Mesenchymal stem cell (in vitro differentiated cells and primary cell): ENCODE results near the gene KCTD20.

Source experiments
- DNase-seq: peaks from one replicate; pipeline ENCODE4 v3.0.0-alpha.2; 2013
- H2AFZ ChIP-seq: one replicate; pipeline ENCODE4 v1.6.1; 2013; ENCODE audit warnings: low read depth, mild to moderate bottlenecking, control low read depth, inconsistent platforms, low read length, moderate library complexity
- H2AK5ac ChIP-seq: 2 replicates; pipeline ENCODE4 v1.6.1; 2013; ENCODE audit warnings: low read length, moderate library complexity, mild to moderate bottlenecking, inconsistent platforms; ENCODE audit not compliant: severe bottlenecking
- H2BK120ac ChIP-seq: one replicate; pipeline ENCODE4 v1.6.1; 2013; ENCODE audit warnings: low read depth, mild to moderate bottlenecking, inconsistent platforms, low read length, moderate library complexity
- H2BK12ac ChIP-seq, 2 experiments: one replicate each; pipeline ENCODE4 v1.6.1; 2013; ENCODE audit warnings: inconsistent platforms in 2 of 2, low read length in 2 of 2, mild to moderate bottlenecking in 2 of 2, moderate library complexity in 2 of 2, control low read depth in 1 of 2
- H2BK15ac ChIP-seq: one replicate; pipeline ENCODE4 v1.6.1; 2013; ENCODE audit warnings: mild to moderate bottlenecking, low read depth, inconsistent platforms; ENCODE audit not compliant: poor library complexity, severe bottlenecking
- H2BK5ac ChIP-seq: 2 replicates; pipeline ENCODE4 v1.6.1; 2013; ENCODE audit warnings: low read depth, mild to moderate bottlenecking, low read length, control low read depth, inconsistent platforms; ENCODE audit not compliant: poor library complexity, severe bottlenecking
- H3K14ac ChIP-seq, 2 experiments: one replicate each; pipeline ENCODE4 v1.6.1; 2013; ENCODE audit warnings: inconsistent platforms in 2 of 2, low read length in 2 of 2, control low read depth in 1 of 2, mild to moderate bottlenecking in 1 of 2, moderate library complexity in 1 of 2
- H3K18ac ChIP-seq, 2 experiments: one replicate each; pipeline ENCODE4 v1.6.1; 2013; ENCODE audit warnings: inconsistent platforms in 2 of 2, low read length in 2 of 2, control low read depth in 1 of 2, low read depth in 1 of 2, mild to moderate bottlenecking in 1 of 2
- H3K23ac ChIP-seq, 2 experiments: one replicate each; pipeline ENCODE4 v1.6.1; 2013; ENCODE audit warnings: inconsistent platforms in 2 of 2, low read length in 2 of 2, mild to moderate bottlenecking in 2 of 2, moderate library complexity in 2 of 2, control low read depth in 1 of 2
- H3K27ac ChIP-seq: 2 replicates; pipeline ENCODE4 v1.5.1; 2013; ENCODE audit warnings: mild to moderate bottlenecking, moderate library complexity, low read length, control low read depth, inconsistent platforms; ENCODE audit not compliant: poor library complexity, severe bottlenecking
- H3K27me3 ChIP-seq, 2 experiments: 2 replicates each; pipeline versions ENCODE4 v1.6.1 to v1.7.0; 2013; ENCODE audit warnings: low read length in 2 of 2, mild to moderate bottlenecking in 2 of 2, moderate library complexity in 2 of 2, control low read depth in 1 of 2, inconsistent platforms in 1 of 2; ENCODE audit not compliant: control insufficient read depth in 1 of 2, insufficient read depth in 1 of 2
- H3K36me3 ChIP-seq, 2 experiments: 2 replicates each; pipeline versions ENCODE4 v1.6.1 to v1.7.0; 2013; ENCODE audit warnings: low read length in 2 of 2, control low read depth in 1 of 2, inconsistent platforms in 1 of 2, low read depth in 1 of 2, mild to moderate bottlenecking in 1 of 2; ENCODE audit not compliant: insufficient read depth in 2 of 2, control insufficient read depth in 1 of 2
- H3K4ac ChIP-seq, 2 experiments: one replicate each; pipeline ENCODE4 v1.6.1; 2013; ENCODE audit warnings: inconsistent platforms in 2 of 2, low read length in 2 of 2, mild to moderate bottlenecking in 2 of 2, moderate library complexity in 2 of 2, control low read depth in 1 of 2, low read depth in 1 of 2
- H3K4me1 ChIP-seq: 2 replicates; pipeline ENCODE4 v1.6.1; 2013; ENCODE audit warnings: low read depth, low read length, control low read depth; ENCODE audit not compliant: control insufficient read depth, insufficient read depth
- H3K4me2 ChIP-seq: 2 replicates; pipeline ENCODE4 v1.6.1; 2013; ENCODE audit warnings: low read length, mild to moderate bottlenecking, inconsistent platforms; ENCODE audit not compliant: poor library complexity, severe bottlenecking
- H3K4me3 ChIP-seq, 2 experiments: 2 replicates each; pipeline versions ENCODE4 v1.5.1 to v1.7.0; 2013; ENCODE audit warnings: low read length in 2 of 2, mild to moderate bottlenecking in 2 of 2, control low read depth in 1 of 2, low read depth in 1 of 2; ENCODE audit not compliant: insufficient read depth in 1 of 2
- H3K79me1 ChIP-seq: replicated peaks from 2 replicates; pipeline ENCODE4 v1.6.1; 2013; ENCODE audit warnings: mild to moderate bottlenecking, control low read depth, low read length, inconsistent platforms; ENCODE audit not compliant: poor library complexity, severe bottlenecking
- H3K9ac ChIP-seq: 2 replicates; pipeline ENCODE4 v1.7.0; 2013; ENCODE audit warnings: mild to moderate bottlenecking, low read length, moderate library complexity
- H3K9me3 ChIP-seq: 2 replicates; pipeline ENCODE4 v1.7.0; 2013; ENCODE audit warnings: mild to moderate bottlenecking, low read length; ENCODE audit not compliant: control insufficient read depth
- H4K8ac ChIP-seq: one replicate; pipeline ENCODE4 v1.6.1; 2013; ENCODE audit warnings: inconsistent platforms, mild to moderate bottlenecking, low read length, moderate library complexity
- H4K91ac ChIP-seq: one replicate; pipeline ENCODE4 v1.6.1; 2013; ENCODE audit warnings: mild to moderate bottlenecking, low read length, inconsistent platforms
- WGBS: methylation state at CpG from one replicate; pipeline ENCODE4 v1.1.7; 2013; ENCODE audit warnings: mixed read lengths; 5-methylcytosine and 5-hydroxymethylcytosine counted together

Gene KCTD20

GRCh38 chr6:36428911-36429310 is 13.9 kb upstream of the KCTD20 start:
- H2AK5ac ChIP-seq, result no peak overlapping the region
- no peak overlapping the region for H3K23ac ChIP-seq
- no peak overlapping the region for H4K91ac ChIP-seq
- H2AFZ ChIP-seq, result no peak overlapping the region
- WGBS, result 100% methylated on average over 4 of the region's 4 CpGs
- no peak overlapping the region for H2BK15ac ChIP-seq
- no peaks in the 10 kb centered on the region for H3K9me3 ChIP-seq
- H2BK120ac ChIP-seq, result no peak overlapping the region
- H3K4ac ChIP-seq, result no peak overlapping the region
- no peak overlapping the region for H3K27ac ChIP-seq
- H3K4me3 ChIP-seq, result no peak overlapping the region
- no peaks in the 10 kb centered on the region for H3K27me3 ChIP-seq
- H2BK5ac ChIP-seq, result no peak overlapping the region
- no peak overlapping the region for H4K8ac ChIP-seq
- H3K4me1 ChIP-seq, result peaks cover 1% of the 10 kb centered on the region
- no peak overlapping the region for H3K4me2 ChIP-seq
- no peak overlapping the region for H3K9ac ChIP-seq
- H3K79me1 ChIP-seq, result no peaks in the 10 kb centered on the region
- H3K14ac ChIP-seq, result no peak overlapping the region
- no peak overlapping the region for H3K18ac ChIP-seq
- H3K36me3 ChIP-seq, result no peaks in the 10 kb centered on the region
- no peak for DNase-seq
- H2BK12ac ChIP-seq, result no peak overlapping the region

GRCh38 chr6:36430351-36430750 is 12.4 kb upstream of the KCTD20 start:
- Histone ChIP-seq H4K91ac (no peak overlapping the region), H3K14ac (no peak overlapping the region), H3K23ac (no peak overlapping the region), H4K8ac (no peak overlapping the region), H2AFZ (no peak overlapping the region), H3K79me1 (no peaks in the 10 kb centered on the region), H3K27me3 (no peaks in the 10 kb centered on the region), H3K4me3 (no peak overlapping the region), H2AK5ac (no peak overlapping the region), H3K4ac (no peak overlapping the region), H3K9me3 (no peaks in the 10 kb centered on the region), H2BK12ac (no peak overlapping the region), H2BK5ac (no peak overlapping the region), H3K9ac (no peak overlapping the region), H2BK120ac (no peak overlapping the region), H3K27ac (no peak overlapping the region), H3K36me3 (no peaks in the 10 kb centered on the region), H2BK15ac (no peak overlapping the region), H3K18ac (no peak overlapping the region), H3K4me1 (peaks cover 1% of the 10 kb centered on the region), H3K4me2 (no peak overlapping the region)
- WGBS, result 100% methylated on average over 1 of the region's 2 CpGs
- no peak for DNase-seq

GRCh38 chr6:36431197-36431596 is 11.6 kb upstream of the KCTD20 start:
- H3K23ac ChIP-seq, result no peak overlapping the region
- no peak overlapping the region for H3K27ac ChIP-seq
- H3K27me3 ChIP-seq, result no peaks in the 10 kb centered on the region
- no peak overlapping the region for H3K4me2 ChIP-seq
- no peak overlapping the region for H2BK120ac ChIP-seq
- H3K9me3 ChIP-seq, result no peaks in the 10 kb centered on the region
- H2BK15ac ChIP-seq, result no peak overlapping the region
- DNase-seq, result no peak
- no peaks in the 10 kb centered on the region for H3K36me3 ChIP-seq
- H2AFZ ChIP-seq, result no peak overlapping the region
- H3K79me1 ChIP-seq, result no peaks in the 10 kb centered on the region
- no peak overlapping the region for H4K8ac ChIP-seq
- no peak overlapping the region for H3K4ac ChIP-seq
- H3K4me3 ChIP-seq, result no peak overlapping the region
- H3K4me1 ChIP-seq, result peaks cover 1% of the 10 kb centered on the region
- no peak overlapping the region for H2BK5ac ChIP-seq
- H2BK12ac ChIP-seq, result no peak overlapping the region
- peak overlapping the region; percentile 6 for H2AK5ac ChIP-seq
- no peak overlapping the region for H3K14ac ChIP-seq
- no peak overlapping the region for H3K9ac ChIP-seq
- 90% methylated on average over 4 of the region's 4 CpGs for whole genome bisulfite sequencing
- no peak overlapping the region for H4K91ac ChIP-seq
- no peak overlapping the region for H3K18ac ChIP-seq

- DNase-seq, result peak; percentile 12
- 30% methylated on average over 2 of the region's 4 CpGs for WGBS
- Histone ChIP-seq H3K23ac (no peak overlapping the region), H3K18ac (no peak overlapping the region), H3K4me2 (no peak overlapping the region), H2AK5ac (no peak overlapping the region), H2BK120ac (no peak overlapping the region), H2BK5ac (no peak overlapping the region), H2BK15ac (no peak overlapping the region), H4K91ac (no peak overlapping the region), H3K79me1 (no peaks in the 10 kb centered on the region), H3K27ac (peak overlapping the region; percentile 44), H3K27me3 (no peaks in the 10 kb centered on the region), H3K9me3 (no peaks in the 10 kb centered on the region), H3K9ac (no peak overlapping the region), H3K4me3 (no peak overlapping the region), H2BK12ac (no peak overlapping the region), H3K4ac (no peak overlapping the region), H3K4me1 (peaks cover 1% of the 10 kb centered on the region), H3K36me3 (no peaks in the 10 kb centered on the region), H3K14ac (no peak overlapping the region), H2AFZ (no peak overlapping the region), H4K8ac (no peak overlapping the region)
Measured at GRCh38 chr6:36432151-36432671, 10.6 kb upstream of the KCTD20 start.
